ENCODE results near the gene LGALSL.

Gene LGALSL

GRCh38 chr2:64498438-64498837 is 44.5 kb downstream of the LGALSL start:
- no peak for DNase-seq (ENCODE audit: low read depth)

GRCh38 chr2:64500549-64500948 is 46.6 kb downstream of the LGALSL start:
- no peak for DNase-seq (ENCODE audit: low read depth)

- DNase-seq (ENCODE audit: low read depth), result no peak
Measured at GRCh38 chr2:64501946-64502345, 48.0 kb downstream of the LGALSL start.

DNA sequence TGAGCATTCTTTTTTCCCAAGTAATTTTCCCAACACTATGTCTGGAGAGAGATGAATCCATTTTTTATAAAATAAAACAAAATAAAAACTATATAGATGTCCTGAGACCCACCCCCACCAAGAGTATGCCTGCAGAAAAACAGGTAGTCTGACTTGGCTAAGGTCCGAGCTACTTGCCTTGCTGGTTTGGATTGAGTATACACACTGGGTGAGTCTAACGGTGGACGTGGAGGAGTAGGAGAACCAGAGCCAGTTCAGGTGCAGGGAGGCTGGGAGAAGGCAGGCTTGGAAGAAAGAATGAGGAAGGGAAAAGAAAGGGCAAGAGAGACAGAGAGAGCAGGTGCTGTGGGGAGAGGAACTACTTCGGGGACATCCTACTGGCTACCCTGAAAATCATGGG is 48.9 kb downstream of the LGALSL start:
- no peak for DNase-seq (ENCODE audit: low read depth)

DNA sequence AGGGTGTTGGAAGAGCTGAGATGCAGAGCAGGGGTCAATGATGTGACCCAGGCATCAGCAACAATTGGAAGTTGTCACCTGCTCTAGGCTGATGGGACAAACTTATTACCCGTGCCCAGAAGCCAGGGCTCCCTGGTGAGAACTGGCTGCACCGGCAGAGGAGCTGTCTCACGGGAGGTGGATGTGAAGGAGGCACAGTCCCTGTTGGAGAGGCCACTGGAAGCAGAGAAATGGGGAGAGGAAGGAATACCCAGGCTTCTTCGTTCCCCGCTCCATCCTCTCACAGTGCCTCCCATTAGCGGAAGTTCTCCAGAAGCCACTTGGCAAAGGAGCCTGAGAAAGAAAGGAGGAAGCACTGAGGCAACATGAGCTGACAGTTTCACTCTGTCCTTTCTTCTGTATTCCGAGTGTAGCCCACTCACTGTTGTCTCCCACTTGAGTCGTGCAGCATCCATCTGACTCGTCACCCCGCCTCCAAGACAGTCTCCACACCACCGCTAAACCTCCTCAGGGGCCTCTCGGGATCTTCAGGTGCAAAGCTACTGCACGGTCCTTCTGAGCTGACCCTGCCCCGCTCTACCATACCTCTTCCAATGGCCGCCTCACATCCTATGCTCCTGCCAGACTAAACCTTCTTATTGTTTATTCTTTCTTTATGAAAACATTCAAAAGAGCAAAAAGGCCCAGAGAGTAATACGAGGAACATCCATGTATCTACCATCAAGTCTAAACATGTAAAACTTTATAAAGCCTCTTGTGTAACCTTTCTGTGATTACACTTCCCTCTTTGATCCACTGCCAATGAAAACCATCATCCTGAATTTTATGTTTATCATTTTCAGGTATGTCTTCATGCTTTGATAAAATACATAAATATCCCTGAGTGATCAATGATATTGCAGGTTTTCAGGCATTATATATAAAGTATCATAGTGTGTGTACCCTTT is 51.1 kb downstream of the LGALSL start:
- no peak for DNase-seq (ENCODE audit: low read depth)

DNA sequence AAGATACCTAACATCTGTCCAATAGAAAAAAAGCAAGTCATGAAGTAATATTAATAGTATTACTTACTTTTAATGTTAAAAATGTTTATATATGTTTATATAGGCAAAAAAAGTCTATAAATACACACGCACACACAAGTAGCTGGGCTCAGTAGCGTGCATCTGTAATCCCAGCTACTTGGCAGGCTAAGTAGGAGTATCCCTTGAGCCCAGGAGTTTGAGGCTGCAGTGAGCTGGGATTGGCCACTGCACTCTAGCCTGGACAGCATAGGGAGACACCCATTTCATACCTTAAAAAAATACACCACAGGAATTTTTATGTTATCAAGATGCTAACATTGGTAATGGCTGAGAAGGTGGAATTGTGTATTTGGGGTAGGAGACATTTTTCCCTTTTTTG is 52.7 kb downstream of the LGALSL start:
- no peak for DNase-seq (ENCODE audit: low read depth)
